Endothelial cell (in vitro differentiated cells): ENCODE data around the gene LGALS7. TPM values are rescaled to one million over a fixed set of nuclear protein-coding genes. Genes with fewer than 3 reads are reported as not detected.
"Not testable (repeated sequence)": the region's sequence is repeated elsewhere in the genome, so short reads cannot be mapped to it uniquely, and the experiment has no call there.

Source experiments
- DNase-seq: peaks from one replicate; pipeline ENCODE4 v3.0.0; 2021; ENCODE audit warnings: low spot score
- H3K27ac Mint-ChIP-seq: one replicate; pipeline ENCODE4 v1.8.0; 2021; ENCODE audit warnings: mixed read lengths, inconsistent platforms; ENCODE audit not compliant: unreplicated experiment
- H3K27me3 Mint-ChIP-seq: one replicate; pipeline ENCODE4 v1.8.0; 2021; ENCODE audit warnings: mild to moderate bottlenecking, moderate library complexity, mixed read lengths, inconsistent platforms; ENCODE audit not compliant: unreplicated experiment
- H3K36me3 Mint-ChIP-seq: one replicate; pipeline ENCODE4 v1.8.0; 2021; ENCODE audit warnings: mild to moderate bottlenecking, low read depth, mixed read lengths, inconsistent platforms; ENCODE audit not compliant: unreplicated experiment
- H3K4me1 Mint-ChIP-seq: one replicate; pipeline ENCODE4 v1.8.0; 2021; ENCODE audit warnings: mild to moderate bottlenecking, mixed read lengths, inconsistent platforms; ENCODE audit not compliant: unreplicated experiment
- H3K4me3 Mint-ChIP-seq: one replicate; pipeline ENCODE4 v1.8.0; 2021; ENCODE audit warnings: mild to moderate bottlenecking, mixed read lengths, inconsistent platforms; ENCODE audit not compliant: unreplicated experiment
- H3K9me3 Mint-ChIP-seq: one replicate; pipeline ENCODE4 v1.8.0; 2021; ENCODE audit warnings: mixed read lengths, inconsistent platforms; ENCODE audit not compliant: unreplicated experiment
- CTCF ChIP-seq: fragments of 200-600 bp; sonication (generic); IDR thresholded peaks from one replicate; pipeline ENCODE4 v1.5.0; 2021; ENCODE audit warnings: antibody characterized with exemption; ENCODE audit not compliant: unreplicated experiment
- long read RNA-seq: library from polyadenylated mRNA; unstranded; transcript quantifications from one replicate; pipeline ENCODE4 v2.0.0, GENCODE V29; 2020; ENCODE audit not compliant: unreplicated experiment
- total RNA-seq: library from RNA; stranded (reverse); fragmentation: NEBNext Ultra II Directional; extraction: Animal tissue kit (Norgen Biotek cat#: 25700); gene quantifications from one replicate; pipeline ENCODE4 v1.2.1, GENCODE V29; 2021; ENCODE audit not compliant: unreplicated experiment

The LGALS7 gene
- total RNA-seq: 3.6 TPM
- long read RNA-seq, partial matches to known transcripts: 3 of 4 reads
- long read RNA-seq, other reads (novel, unspliced or antisense): 0 of 4 reads

GRCh38 chr19:38773469-38774177 lies at the start of gene LGALS7:
Gene LGALS7, minus strand, starts transcription at chr19:38773517. Its CDS starts 25 bp downstream, at chr19:38773492.
- Mint-ChIP-seq H3K27ac (no peak within 1 kb of the TSS), H3K36me3 (peaks cover 4% of the 10 kb centered on the region), H3K4me1 (peaks cover 15% of the 10 kb centered on the region), H3K9me3 (no peaks in the 10 kb centered on the region), H3K27me3 (no peaks in the 10 kb centered on the region), H3K4me3 (no peak within 1 kb of the TSS)
- no peak for TF ChIP-seq CTCF
- no peak for DNase-seq

GRCh38 chr19:38821230-38821825 lies 48.0 kb upstream of the LGALS7 start:
- not testable (repeated sequence) for H3K4me3 Mint-ChIP-seq, H3K27ac Mint-ChIP-seq, H3K4me1 Mint-ChIP-seq, H3K27me3 Mint-ChIP-seq, DNase-seq, H3K9me3 Mint-ChIP-seq
- H3K36me3 Mint-ChIP-seq: peaks cover 42% of the 10 kb centered on the region

GRCh38 chr19:38819231-38819920 lies 46.1 kb upstream of the LGALS7 start:
- Mint-ChIP-seq H3K4me3 (peak overlapping the region; percentile 59), H3K27ac (no peak overlapping the region), H3K4me1 (peaks cover 7% of the 10 kb centered on the region), H3K27me3 (peaks cover 6% of the 10 kb centered on the region), H3K9me3 (no peaks in the 10 kb centered on the region), H3K36me3 (peaks cover 47% of the 10 kb centered on the region)
- no peak for TF ChIP-seq CTCF
- DNase-seq: no peak

GRCh38 chr19:38817081-38817480 lies 43.8 kb upstream of the LGALS7 start:
- Mint-ChIP-seq H3K36me3 (peaks cover 30% of the 10 kb centered on the region), H3K27ac (no peak overlapping the region), H3K27me3 (peaks cover 6% of the 10 kb centered on the region), H3K9me3 (no peaks in the 10 kb centered on the region), H3K4me1 (no peaks in the 10 kb centered on the region), H3K4me3 (no peak overlapping the region)
- DNase-seq: no peak
- TF ChIP-seq CTCF: no peak

GRCh38 chr19:38816131-38816750 lies 42.9 kb upstream of the LGALS7 start:
- Mint-ChIP-seq H3K9me3 (no peaks in the 10 kb centered on the region), H3K27me3 (peaks cover 6% of the 10 kb centered on the region), H3K4me3 (no peak overlapping the region), H3K36me3 (peaks cover 26% of the 10 kb centered on the region), H3K27ac (peak overlapping the region; percentile 41), H3K4me1 (no peaks in the 10 kb centered on the region)
- no peak for DNase-seq
- TF ChIP-seq CTCF: no peak
